G401.6 (cell line): ENCODE measurements around the gene CMTM8.

ENCODE experiments used
- FAIRE-seq: peaks from 2 replicates; lab custom pipeline; 2012; peaks lifted over from hg19 to GRCh38; lab: Jason Lieb, UNC

Gene CMTM8

DNA sequence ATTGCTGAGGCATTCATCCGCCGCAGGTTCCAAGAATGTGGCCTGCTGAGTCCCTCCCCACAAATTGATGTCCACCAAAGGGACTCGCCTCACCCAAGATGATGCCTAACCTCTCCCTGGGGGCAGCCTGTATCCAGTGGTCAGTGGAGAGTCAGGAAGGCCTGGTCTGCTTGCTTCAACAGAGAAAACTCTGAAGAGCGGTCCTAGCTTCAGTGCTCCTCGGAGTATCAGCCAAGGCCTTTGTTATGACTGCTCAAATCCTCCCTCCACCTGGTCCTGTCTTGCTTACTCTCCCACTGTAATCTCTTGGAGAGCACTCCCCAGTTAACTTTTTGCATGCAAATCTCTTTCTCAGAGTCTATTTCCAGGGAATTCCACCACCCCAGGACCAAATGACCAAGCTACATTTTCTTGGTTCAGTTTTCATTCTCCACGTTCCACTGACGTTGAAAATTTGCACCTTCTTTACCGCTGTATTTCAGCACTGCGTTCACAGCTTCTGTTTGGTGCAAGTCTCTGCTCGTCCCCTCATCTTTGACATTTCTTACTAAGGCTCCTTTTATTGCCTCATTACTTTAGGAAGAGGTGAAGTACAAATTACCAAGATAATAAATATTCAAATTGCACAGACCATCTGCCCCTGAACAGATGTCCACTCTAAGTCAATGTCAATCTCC is 175.5 kb downstream of the CMTM8 start:
- no peak for FAIRE-seq

DNA sequence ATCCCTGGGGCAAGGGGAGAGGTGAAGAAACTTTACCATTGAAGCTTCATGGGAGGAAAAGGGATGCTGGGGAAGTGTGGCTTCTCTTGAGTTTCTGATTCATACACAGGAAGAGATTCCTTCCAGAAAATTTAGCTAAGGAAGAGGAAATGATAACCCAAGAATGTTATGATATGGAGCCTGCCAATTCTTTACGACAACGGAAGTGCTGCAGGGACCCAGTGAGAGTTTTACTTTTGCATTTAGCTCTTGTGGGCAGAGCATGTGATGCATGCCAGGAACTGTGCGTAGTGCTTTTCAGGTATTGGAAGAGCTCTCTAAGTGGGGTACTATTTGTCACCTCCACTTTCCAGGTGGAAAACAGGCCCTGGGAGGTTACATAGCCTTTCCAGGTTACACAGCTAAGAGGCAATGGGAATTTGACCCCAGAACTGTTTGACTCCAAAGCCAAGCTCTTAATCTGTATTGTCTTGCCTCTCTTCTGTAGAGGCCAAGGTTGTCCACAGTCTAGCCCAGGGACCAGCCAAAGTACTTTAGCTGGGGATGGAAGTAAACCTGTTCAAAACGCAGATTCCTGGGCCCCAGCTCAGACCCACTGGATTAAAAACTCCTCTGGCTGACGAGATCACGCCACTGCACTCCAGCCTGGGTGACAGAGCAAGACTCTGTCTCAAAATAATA is 176.2 kb downstream of the CMTM8 start:
- FAIRE-seq, result no peak

DNA sequence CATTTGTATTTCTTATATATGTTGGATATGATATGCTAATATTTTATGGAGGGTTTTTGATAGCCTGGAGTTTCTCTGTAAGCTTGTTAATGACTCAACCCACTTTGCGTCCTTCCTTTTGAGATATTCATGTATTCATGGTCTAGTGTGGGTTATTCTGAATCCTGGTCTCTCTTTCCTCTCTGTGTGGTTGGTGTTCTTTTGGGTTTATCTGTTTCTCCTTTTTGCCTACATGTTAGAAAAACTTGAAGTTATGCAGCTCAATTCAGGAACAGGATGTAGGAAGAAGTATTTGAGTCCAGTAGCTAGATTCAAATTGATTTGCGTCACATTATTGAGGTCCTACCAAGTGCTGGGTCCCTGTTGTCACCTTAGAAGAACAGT is 181.3 kb downstream of the CMTM8 start:
- no peak for FAIRE-seq
